Esophagus squamous epithelium (tissue), 5 donors: ENCODE measurements around the gene PLEKHH1. TPM values are rescaled to one million over a fixed set of nuclear protein-coding genes. Genes with fewer than 3 reads are reported as not detected.

Experiments used
- DNase-seq: peaks from one replicate; lab custom pipeline; 2025; lab: John Stamatoyannopoulos, UW
- H3K27ac ChIP-seq, 4 donors: fragments of 200-600 bp; sonication (generic); one replicate each; pipeline ENCODE4 v1.5.1; 2016 to 2019; ENCODE audit warnings: mild to moderate bottlenecking in 1 of 4
- H3K27me3 ChIP-seq, 4 donors: fragments of 200-600 bp; sonication (generic); 1 replicate in 3 of 4; 2 replicates in 1 of 4; pipeline versions ENCODE4 v1.5.1 to v1.6.0; 2017 to 2021; ENCODE audit warnings: antibody characterized with exemption in 1 of 4
- H3K36me3 ChIP-seq, 3 donors: fragments of 200-600 bp; sonication (generic); one replicate each; pipeline ENCODE4 v1.5.1; 2016 to 2019
- H3K4me1 ChIP-seq, 3 donors: fragments of 200-600 bp; sonication (generic); one replicate each; pipeline ENCODE4 v1.5.1; 2017 to 2019
- H3K4me3 ChIP-seq, 4 donors: fragments of 200-600 bp; sonication (generic); 1 replicate in 3 of 4; 2 replicates in 1 of 4; pipeline ENCODE4 v1.5.1; 2016 to 2019; ENCODE audit warnings: mild to moderate bottlenecking in 2 of 4, moderate library complexity in 1 of 4
- H3K9me3 ChIP-seq, 3 donors: fragments of 200-600 bp; sonication (generic); one replicate each; pipeline ENCODE4 v1.5.1; 2016 to 2019
- POLR2A ChIP-seq, 4 donors: fragments of 450-650 bp; IDR thresholded peaks; one replicate each; pipeline ENCODE4 v1.6.1; 2017; ENCODE audit warnings: antibody characterized with exemption in 4 of 4, mild to moderate bottlenecking in 4 of 4, moderate library complexity in 3 of 4
- WGBS, 2 donors: methylation state at CpG; one replicate each; pipeline ENCODE4 v1.1.5; 2018; 5-methylcytosine and 5-hydroxymethylcytosine counted together
- intact Hi-C: fragments of 100-400 bp; cut with DNase I; formaldehyde crosslinking; loops from one replicate; pipeline ENCODE4 v1.15.0; 2022
- total RNA-seq, 4 donors: library from RNA; depleted of rRNA; stranded (reverse); fragments of >200 nt; gene quantifications; one replicate each; pipeline ENCODE4 v1.1.0, GENCODE V29; 2016
- TF ChIP-seq, protein P1 (sequence below), 6 experiments: fragments of 450-650 bp in 4 of 6; fragments of 200-600 bp in 2 of 6; sonication (generic) in 2 of 6; IDR thresholded peaks; one replicate each; pipeline ENCODE4 v1.5.1; 2016 to 2019; ENCODE audit warnings: antibody characterized with exemption in 6 of 6, mild to moderate bottlenecking in 4 of 6, moderate library complexity in 4 of 6
- donor health status: DM: yes; HTN: yes; CAD: no.

Gene PLEKHH1
- total RNA-seq, 4 donors from 2014 or later: 4.1 to 7.9 (median 5.7) TPM

DNA sequence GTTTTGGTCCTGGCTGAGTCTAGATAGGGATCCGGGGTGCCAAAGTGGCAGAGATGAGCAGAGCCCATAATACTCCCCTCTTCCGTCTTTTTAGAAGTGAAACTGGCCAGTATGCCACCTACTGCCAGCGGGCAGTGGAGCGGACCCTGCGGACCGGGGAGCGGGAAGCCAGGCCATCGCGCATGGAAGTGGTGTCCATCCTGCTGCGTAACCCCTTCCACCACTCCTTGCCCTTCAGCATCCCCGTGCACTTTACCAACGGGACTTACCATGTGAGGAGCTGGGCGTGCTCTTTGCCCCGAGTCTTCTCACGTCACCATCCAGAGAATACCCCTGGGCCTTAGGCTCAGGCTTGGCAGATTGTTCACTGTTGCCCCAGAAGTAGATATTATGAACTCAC is 46.0 kb downstream of the PLEKHH1 start:
- no peak for DNase-seq
- intact Hi-C loops: no loop called here
- whole genome bisulfite sequencing, 2 donors: 83 to 87% methylated on average over 5 to 8 of the region's 15 CpGs

DNA sequence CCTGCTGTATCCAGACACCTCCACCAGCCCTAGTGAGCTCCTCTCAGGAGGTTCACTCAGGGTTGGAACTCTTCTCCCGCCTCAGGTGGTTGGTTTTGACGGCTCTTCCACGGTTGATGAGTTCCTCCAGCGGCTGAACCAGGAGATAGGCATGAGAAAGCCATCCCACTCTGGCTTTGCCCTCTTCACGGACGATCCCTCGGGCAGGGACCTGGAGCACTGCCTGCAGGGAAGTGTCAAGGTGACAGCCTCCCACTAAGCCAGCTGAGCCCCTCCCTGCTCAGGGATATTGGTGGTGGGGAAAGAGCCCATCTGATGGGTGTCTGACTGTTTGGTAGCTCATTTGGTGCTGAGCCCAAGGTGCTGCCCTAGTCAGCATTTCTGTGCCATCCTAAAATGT is 46.5 kb downstream of the PLEKHH1 start:
- Histone ChIP-seq H3K4me3 (no peak overlapping the region), H3K9me3 (no peaks in the 10 kb centered on the region), H3K36me3 (peaks cover 0 to 34% (median 0%) of the 10 kb centered on the region in 3 donors), H3K27me3 (no peaks in the 10 kb centered on the region), H3K4me1 (no peaks in the 10 kb centered on the region), H3K27ac (no peak overlapping the region)
- 74 to 100% methylated on average over 3 to 7 of the region's 7 CpGs for WGBS, 2 donors
- intact Hi-C loops: no loop called here
- DNase-seq: no peak
- TF ChIP-seq, protein P1, sequence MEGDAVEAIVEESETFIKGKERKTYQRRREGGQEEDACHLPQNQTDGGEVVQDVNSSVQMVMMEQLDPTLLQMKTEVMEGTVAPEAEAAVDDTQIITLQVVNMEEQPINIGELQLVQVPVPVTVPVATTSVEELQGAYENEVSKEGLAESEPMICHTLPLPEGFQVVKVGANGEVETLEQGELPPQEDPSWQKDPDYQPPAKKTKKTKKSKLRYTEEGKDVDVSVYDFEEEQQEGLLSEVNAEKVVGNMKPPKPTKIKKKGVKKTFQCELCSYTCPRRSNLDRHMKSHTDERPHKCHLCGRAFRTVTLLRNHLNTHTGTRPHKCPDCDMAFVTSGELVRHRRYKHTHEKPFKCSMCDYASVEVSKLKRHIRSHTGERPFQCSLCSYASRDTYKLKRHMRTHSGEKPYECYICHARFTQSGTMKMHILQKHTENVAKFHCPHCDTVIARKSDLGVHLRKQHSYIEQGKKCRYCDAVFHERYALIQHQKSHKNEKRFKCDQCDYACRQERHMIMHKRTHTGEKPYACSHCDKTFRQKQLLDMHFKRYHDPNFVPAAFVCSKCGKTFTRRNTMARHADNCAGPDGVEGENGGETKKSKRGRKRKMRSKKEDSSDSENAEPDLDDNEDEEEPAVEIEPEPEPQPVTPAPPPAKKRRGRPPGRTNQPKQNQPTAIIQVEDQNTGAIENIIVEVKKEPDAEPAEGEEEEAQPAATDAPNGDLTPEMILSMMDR (IDR thresholded peaks at IDR 0.05): no peak
- TF ChIP-seq POLR2A (IDR thresholded peaks at IDR 0.05): no peak

More for the DNA sequence above, 46.0 kb downstream of the PLEKHH1 start:
- Histone ChIP-seq H3K36me3 (peaks cover 0 to 34% (median 0%) of the 10 kb centered on the region in 3 donors), H3K4me1 (no peaks in the 10 kb centered on the region), H3K27me3 (no peaks in the 10 kb centered on the region), H3K4me3 (no peak overlapping the region), H3K27ac (no peak overlapping the region), H3K9me3 (no peaks in the 10 kb centered on the region)
- TF ChIP-seq POLR2A (IDR thresholded peaks at IDR 0.05): no peak
- TF ChIP-seq, protein P1 (IDR thresholded peaks at IDR 0.05): no peak

- no peak overlapping the region for H3K4me3 ChIP-seq
- 86 to 87% methylated on average over 7 to 8 of the region's 11 CpGs for WGBS, 2 donors
- H3K27ac ChIP-seq: no peak overlapping the region
- H3K4me1 ChIP-seq: no peaks in the 10 kb centered on the region
- no peak for TF ChIP-seq POLR2A (IDR thresholded peaks at IDR 0.05)
- TF ChIP-seq, protein P1 (IDR thresholded peaks at IDR 0.05): no peak
- no peaks in the 10 kb centered on the region for H3K27me3 ChIP-seq
- H3K9me3 ChIP-seq: no peaks in the 10 kb centered on the region
- peaks cover 0 to 39% (median 0%) of the 10 kb centered on the region in 3 donors for H3K36me3 ChIP-seq
- intact Hi-C loops: no loop called here
- DNase-seq: no peak
Measured at GRCh38 chr14:67580336-67581171, 47.5 kb downstream of the PLEKHH1 start.

- no peak overlapping the region for H3K4me3 ChIP-seq
- TF ChIP-seq POLR2A (IDR thresholded peaks at IDR 0.05): no peak
- TF ChIP-seq, protein P1 (IDR thresholded peaks at IDR 0.05): no peak
- DNase-seq: no peak
- H3K9me3 ChIP-seq: no peaks in the 10 kb centered on the region
- intact Hi-C loops: no loop called here
- H3K27ac ChIP-seq: no peak overlapping the region
- no peaks in the 10 kb centered on the region for H3K4me1 ChIP-seq
- no peaks in the 10 kb centered on the region for H3K27me3 ChIP-seq
- 93 to 100% methylated on average over 1 of the region's 1 CpG for WGBS, 2 donors
- peaks cover 0 to 49% (median 0%) of the 10 kb centered on the region in 3 donors for H3K36me3 ChIP-seq
Measured at GRCh38 chr14:67581643-67582042, 48.6 kb downstream of the PLEKHH1 start.

- Histone ChIP-seq H3K27ac (no peak overlapping the region), H3K4me1 (no peaks in the 10 kb centered on the region), H3K27me3 (no peaks in the 10 kb centered on the region), H3K36me3 (peaks cover 0 to 54% (median 0%) of the 10 kb centered on the region in 3 donors), H3K9me3 (no peaks in the 10 kb centered on the region), H3K4me3 (no peak overlapping the region)
- intact Hi-C loops: no loop called here
- WGBS, 2 donors: 75 to 96% methylated on average over 5 to 6 of the region's 7 CpGs
- TF ChIP-seq, protein P1 (IDR thresholded peaks at IDR 0.05): no peak
- no peak for TF ChIP-seq POLR2A (IDR thresholded peaks at IDR 0.05)
- no peak for DNase-seq
Measured at GRCh38 chr14:67582061-67582460, 49.0 kb downstream of the PLEKHH1 start.
